HepG2 (cell line): ENCODE results near the gene VPS9D1. TPM values are rescaled to one million over a fixed set of nuclear protein-coding genes. Genes with fewer than 3 reads are reported as not detected.

Experiments
- DDIT3 ChIP-seq: sonication (generic); formaldehyde crosslinking; IDR thresholded peaks from 2 replicates; pipeline ENCODE4 v1.4.0; 2020; ENCODE audit warnings: mild to moderate bottlenecking, missing genetic modification reagents
- HNRNPK ChIP-seq: fragments of 200-400 bp; formaldehyde crosslinking; IDR thresholded peaks from 2 replicates; pipeline ENCODE4 v1.6.1; 2018; ENCODE audit warnings: low read length, low read depth, moderate library complexity, mild to moderate bottlenecking; ENCODE audit not compliant: poor library complexity, severe bottlenecking
- NFYC ChIP-seq: IDR thresholded peaks from 2 replicates; pipeline ENCODE4 v1.6.1; 2016; ENCODE audit warnings: missing genetic modification reagents, missing compliant biosample characterization
- SP140L ChIP-seq: sonication (generic); formaldehyde crosslinking; IDR thresholded peaks from 2 replicates; pipeline ENCODE4 v1.4.0; 2020; ENCODE audit warnings: missing genetic modification reagents, borderline replicate concordance
- ZKSCAN5 ChIP-seq: sonication (generic); formaldehyde crosslinking; IDR thresholded peaks from 2 replicates; pipeline ENCODE4 v1.5.1; 2020; ENCODE audit warnings: mild to moderate bottlenecking, missing genetic modification reagents
- ZNF407 ChIP-seq: sonication (generic); formaldehyde crosslinking; IDR thresholded peaks from one replicate; pipeline ENCODE4 v1.5.1; 2020; ENCODE audit warnings: mild to moderate bottlenecking, missing genetic modification reagents; ENCODE audit errors: not compliant biosample characterization
- ZNF563 ChIP-seq: sonication (generic); formaldehyde crosslinking; IDR thresholded peaks from 2 replicates; pipeline ENCODE4 v1.8.0; 2022; ENCODE audit warnings: mild to moderate bottlenecking, moderate library complexity, missing genetic modification reagents
- ZNF704 ChIP-seq: sonication (generic); formaldehyde crosslinking; IDR thresholded peaks from 2 replicates; pipeline ENCODE4 v1.8.1; 2023; ENCODE audit warnings: mild to moderate bottlenecking, inconsistent platforms, moderate library complexity, missing genetic modification reagents, borderline replicate concordance
- ZNF788 ChIP-seq: sonication (generic); formaldehyde crosslinking; IDR thresholded peaks from 2 replicates; pipeline ENCODE4 v1.5.0; 2020; ENCODE audit warnings: mild to moderate bottlenecking, missing genetic modification reagents, borderline replicate concordance
- polyA plus RNA-seq, 8 experiments: library from polyadenylated mRNA; depleted of rRNA in 3 of 8; stranded (reverse) in 7 of 8; unstranded in 1 of 8; fragments of >200 nt; fragmentation: Illumina TruSeq in 4 of 8; extraction: Trizol in 4 of 8; gene quantifications; 2 replicates each; pipeline versions ENCODE4 v1.2.1 to v1.2.3, GENCODE V29; 2011 to 2016; ENCODE audit warnings: low read depth in 4 of 8, missing spikeins in 1 of 8, mixed read lengths in 1 of 8; ENCODE audit not compliant: insufficient read depth in 1 of 8
- total RNA-seq, 5 experiments: library from RNA; depleted of rRNA; stranded (reverse); fragments of >200 nt; fragmentation: Illumina TruSeq; extraction: Trizol; gene quantifications; 2 replicates each; pipeline ENCODE4 v1.2.3, GENCODE V29; 2016; ENCODE audit warnings: low read depth in 1 of 5
- TF ChIP-seq, protein P1 (sequence below): sonication (generic); formaldehyde crosslinking; IDR thresholded peaks from 2 replicates; pipeline ENCODE4 v1.4.0; 2020; ENCODE audit warnings: missing genetic modification reagents
- TF ChIP-seq, protein P2 (sequence below): sonication (generic); formaldehyde crosslinking; IDR thresholded peaks from 2 replicates; pipeline ENCODE4 v1.5.0; 2020; ENCODE audit warnings: missing genetic modification reagents, mild to moderate bottlenecking, borderline replicate concordance

VPS9D1 gene
- total and polyA plus RNA-seq, 2 of the 13 experiments (the other 11 are each of a cell fraction or from before 2014, with no cell fraction given): 10.1 to 13.2 TPM

- TF ChIP-seq, protein P1, sequence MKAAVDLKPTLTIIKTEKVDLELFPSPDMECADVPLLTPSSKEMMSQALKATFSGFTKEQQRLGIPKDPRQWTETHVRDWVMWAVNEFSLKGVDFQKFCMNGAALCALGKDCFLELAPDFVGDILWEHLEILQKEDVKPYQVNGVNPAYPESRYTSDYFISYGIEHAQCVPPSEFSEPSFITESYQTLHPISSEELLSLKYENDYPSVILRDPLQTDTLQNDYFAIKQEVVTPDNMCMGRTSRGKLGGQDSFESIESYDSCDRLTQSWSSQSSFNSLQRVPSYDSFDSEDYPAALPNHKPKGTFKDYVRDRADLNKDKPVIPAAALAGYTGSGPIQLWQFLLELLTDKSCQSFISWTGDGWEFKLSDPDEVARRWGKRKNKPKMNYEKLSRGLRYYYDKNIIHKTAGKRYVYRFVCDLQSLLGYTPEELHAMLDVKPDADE (CRISPR knock-in tag): no peak
- TF ChIP-seq SP140L (CRISPR knock-in tag) (no peak), ZKSCAN5 (no peak), ZNF704 (0 out of 2 replicates have a peak, but pooled peaks have one; percentile 1), ZNF788 (peak; percentile 69; the same call in 1 of the 2 replicates), NFYC (CRISPR knock-in tag) (peak; percentile 53), DDIT3 (CRISPR knock-in tag) (no peak), ZNF407 (CRISPR knock-in tag) (no peak), ZNF563 (CRISPR knock-in tag) (no peak), HNRNPK (no peak)
- TF ChIP-seq, protein P2, sequence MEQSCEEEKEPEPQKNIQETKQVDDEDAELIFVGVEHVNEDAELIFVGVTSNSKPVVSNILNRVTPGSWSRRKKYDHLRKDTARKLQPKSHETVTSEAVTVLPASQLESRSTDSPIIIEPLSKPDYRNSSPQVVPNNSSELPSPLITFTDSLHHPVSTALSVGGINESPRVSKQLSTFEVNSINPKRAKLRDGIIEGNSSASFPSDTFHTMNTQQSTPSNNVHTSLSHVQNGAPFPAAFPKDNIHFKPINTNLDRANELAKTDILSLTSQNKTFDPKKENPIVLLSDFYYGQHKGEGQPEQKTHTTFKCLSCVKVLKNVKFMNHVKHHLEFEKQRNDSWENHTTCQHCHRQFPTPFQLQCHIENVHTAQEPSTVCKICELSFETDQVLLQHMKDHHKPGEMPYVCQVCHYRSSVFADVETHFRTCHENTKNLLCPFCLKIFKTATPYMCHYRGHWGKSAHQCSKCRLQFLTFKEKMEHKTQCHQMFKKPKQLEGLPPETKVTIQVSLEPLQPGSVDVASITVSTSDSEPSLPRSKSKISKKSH: no peak
Measured at GRCh38 chr16:89700100-89700648, 20.5 kb downstream of the VPS9D1 start (continued).
